Thyroid gland (tissue), 4 donors: ENCODE results near the gene TBRG1. TPM values are rescaled to one million over a fixed set of nuclear protein-coding genes. Genes with fewer than 3 reads are reported as not detected.
A peak's percentile ranks its signal among the peaks of the same experiment; 100 is the strongest.

Source experiments
- DNase-seq, 2 donors: peaks; one replicate each; pipeline ENCODE4 v3.0.0-alpha.2; 2019
- H3K27ac ChIP-seq, 3 donors: fragments of 200-600 bp; sonication (generic); 1 replicate in 2 of 3; 2 replicates in 1 of 3; pipeline ENCODE4 v1.5.1; 2016 to 2019; ENCODE audit warnings: mild to moderate bottlenecking in 1 of 3, moderate library complexity in 1 of 3
- H3K27me3 ChIP-seq: fragments of 200-600 bp; sonication (generic); one replicate; pipeline ENCODE4 v1.5.1; 2019
- H3K36me3 ChIP-seq, 2 donors: fragments of 200-600 bp; sonication (generic); one replicate each; pipeline ENCODE4 v1.5.1; 2016 to 2019
- H3K4me1 ChIP-seq, 2 donors: fragments of 200-600 bp; sonication (generic); one replicate each; pipeline ENCODE4 v1.5.1; 2017 to 2019
- H3K4me3 ChIP-seq, 3 donors: fragments of 200-600 bp; sonication (generic); replicated peaks in 1 of 3; 1 replicate in 2 of 3; 2 replicates in 1 of 3; pipeline ENCODE4 v1.5.1; 2016; ENCODE audit warnings: mild to moderate bottlenecking in 1 of 3
- H3K9me3 ChIP-seq: fragments of 200-600 bp; sonication (generic); one replicate; pipeline ENCODE4 v1.5.1; 2017
- POLR2A ChIP-seq, 2 donors: fragments of 450-650 bp; IDR thresholded peaks; one replicate each; pipeline ENCODE4 v1.6.1; 2017; ENCODE audit warnings: antibody characterized with exemption in 2 of 2, mild to moderate bottlenecking in 2 of 2, moderate library complexity in 1 of 2
- WGBS, 2 donors: methylation state at CpG; one replicate each; pipeline ENCODE4 v1.1.5; 2017; 5-methylcytosine and 5-hydroxymethylcytosine counted together
- intact Hi-C: fragments of 100-400 bp; cut with DNase I; formaldehyde crosslinking; loops from one replicate; pipeline ENCODE4 v1.15.1; 2023
- total RNA-seq, 4 donors: library from RNA; depleted of rRNA; stranded (reverse); fragments of >200 nt; gene quantifications; one replicate each; pipeline ENCODE4 v1.2.3, GENCODE V29; 2016
- TF ChIP-seq, protein P1 (sequence below), 6 experiments: fragments of 200-600 bp in 3 of 6; fragments of 450-650 bp in 3 of 6; sonication (generic) in 3 of 6; IDR thresholded peaks; one replicate each; pipeline ENCODE4 v1.5.1; 2016 to 2019; ENCODE audit warnings: antibody characterized with exemption in 6 of 6, mild to moderate bottlenecking in 2 of 6, inconsistent platforms in 1 of 6, moderate library complexity in 1 of 6

The TBRG1 gene
- total RNA-seq, 4 donors from 2014 or later = 34.7 to 59.8 (median 46.3) TPM

DNA sequence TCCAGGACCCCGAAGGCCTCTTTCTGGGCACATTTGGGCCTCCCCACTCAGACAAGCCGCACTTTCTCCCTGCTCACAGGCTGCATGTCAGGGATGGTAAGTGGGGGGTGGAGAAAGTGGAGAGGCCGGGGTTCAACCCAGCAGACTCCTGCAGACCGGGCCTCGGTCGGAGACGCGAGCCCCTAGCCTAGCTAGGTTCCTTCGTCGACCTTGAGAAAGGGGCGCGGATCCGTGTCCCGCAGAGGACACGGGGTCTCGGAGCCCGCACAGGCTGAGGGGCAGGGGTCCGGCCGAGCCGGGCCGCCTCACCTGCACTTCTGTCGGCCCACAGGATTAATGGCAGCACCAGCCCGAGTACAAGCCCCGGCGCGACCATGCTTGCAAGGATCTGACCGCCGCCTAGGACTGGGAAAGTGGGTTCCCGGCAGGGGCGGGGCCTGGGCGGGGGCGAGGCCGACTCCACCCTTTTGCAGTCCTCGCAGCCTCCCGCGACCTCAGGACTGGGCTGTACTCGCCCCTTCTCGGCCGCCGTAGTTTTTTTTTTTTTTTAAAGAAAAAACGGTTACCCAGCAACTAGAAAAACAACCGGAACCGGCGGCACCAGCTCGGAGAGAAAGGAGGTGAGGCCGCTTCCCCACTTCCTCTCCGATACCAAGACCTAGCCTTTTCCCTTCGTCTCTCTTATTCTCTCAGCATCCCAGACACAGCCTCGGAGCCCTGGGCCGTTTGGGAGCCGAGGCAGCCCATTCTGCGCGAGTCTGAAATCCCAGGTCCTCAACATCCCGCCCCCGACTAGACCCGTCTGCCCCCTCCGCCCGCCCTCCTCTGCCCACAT is 50.9 kb downstream of the TBRG1 start, which contains the start of the genes SIAE and SPA17:
SIAE (minus strand) TSS at position 407 of the 835 bp plus-strand sequence; CDS start at position 376, 31 bp downstream.
SPA17 (plus strand) TSS at position 572 of the 835 bp plus-strand sequence. CDS start 1,361 bp downstream, outside the sequence.
- intact Hi-C loops = loop anchor here (5.0 kb wide), 2 partner anchors 69 to 89 kb away; partner anchors contain the start of gene ESAM

DNA sequence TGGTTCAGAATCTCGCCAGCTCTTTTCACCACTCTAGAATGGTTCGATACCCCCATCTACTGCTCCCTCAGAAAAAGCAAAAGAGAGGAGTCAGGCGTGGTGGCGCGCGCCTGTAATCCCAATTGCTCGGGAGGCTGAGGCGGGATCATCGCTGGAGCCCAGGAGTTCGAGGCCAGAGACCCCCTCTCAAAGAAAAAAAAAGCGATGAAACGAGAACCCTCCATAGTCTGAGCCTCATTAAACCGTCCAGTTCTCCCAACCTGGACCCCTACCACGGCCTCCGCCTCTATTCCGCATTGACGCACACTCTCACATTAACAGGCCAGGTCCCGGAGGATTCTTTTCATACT is 51.5 kb downstream of the TBRG1 start:
- H3K27ac ChIP-seq = peak overlapping the region; percentile 75 to 89 (median 87)
- WGBS, 2 donors = 30% methylated on average over 18 of the region's 18 CpGs
- no peaks in the 10 kb centered on the region for H3K9me3 ChIP-seq
- no peaks in the 10 kb centered on the region for H3K27me3 ChIP-seq
- intact Hi-C loops = loop anchor here (5.0 kb wide), 2 partner anchors 68 to 88 kb away; partner anchors contain the start of gene ESAM
- TF ChIP-seq, protein P1, sequence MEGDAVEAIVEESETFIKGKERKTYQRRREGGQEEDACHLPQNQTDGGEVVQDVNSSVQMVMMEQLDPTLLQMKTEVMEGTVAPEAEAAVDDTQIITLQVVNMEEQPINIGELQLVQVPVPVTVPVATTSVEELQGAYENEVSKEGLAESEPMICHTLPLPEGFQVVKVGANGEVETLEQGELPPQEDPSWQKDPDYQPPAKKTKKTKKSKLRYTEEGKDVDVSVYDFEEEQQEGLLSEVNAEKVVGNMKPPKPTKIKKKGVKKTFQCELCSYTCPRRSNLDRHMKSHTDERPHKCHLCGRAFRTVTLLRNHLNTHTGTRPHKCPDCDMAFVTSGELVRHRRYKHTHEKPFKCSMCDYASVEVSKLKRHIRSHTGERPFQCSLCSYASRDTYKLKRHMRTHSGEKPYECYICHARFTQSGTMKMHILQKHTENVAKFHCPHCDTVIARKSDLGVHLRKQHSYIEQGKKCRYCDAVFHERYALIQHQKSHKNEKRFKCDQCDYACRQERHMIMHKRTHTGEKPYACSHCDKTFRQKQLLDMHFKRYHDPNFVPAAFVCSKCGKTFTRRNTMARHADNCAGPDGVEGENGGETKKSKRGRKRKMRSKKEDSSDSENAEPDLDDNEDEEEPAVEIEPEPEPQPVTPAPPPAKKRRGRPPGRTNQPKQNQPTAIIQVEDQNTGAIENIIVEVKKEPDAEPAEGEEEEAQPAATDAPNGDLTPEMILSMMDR (IDR thresholded peaks at IDR 0.05) = no peak
- no peak for TF ChIP-seq POLR2A (IDR thresholded peaks at IDR 0.05)
- no peak for DNase-seq
- no peaks in the 10 kb centered on the region for H3K36me3 ChIP-seq
- peak overlapping the region; percentile 31 to 69 (median 61) for H3K4me3 ChIP-seq
- H3K4me1 ChIP-seq = peaks cover 18 to 25% of the 10 kb centered on the region in 2 donors

More for the DNA sequence above, 50.9 kb downstream of the TBRG1 start, which contains the start of the genes SIAE and SPA17:
- peak within 1 kb of the TSS; percentile 75 to 89 (median 87) for H3K27ac ChIP-seq
- H3K36me3 ChIP-seq = no peaks in the 10 kb centered on the region
- H3K27me3 ChIP-seq = no peaks in the 10 kb centered on the region
- peak within 1 kb of the TSS; percentile 31 to 69 (median 62) for H3K4me3 ChIP-seq
- peaks cover 18 to 25% of the 10 kb centered on the region in 2 donors for H3K4me1 ChIP-seq
- peak; percentile 30 to 87 for TF ChIP-seq POLR2A (IDR thresholded peaks at IDR 0.05)
- TF ChIP-seq, protein P1 (IDR thresholded peaks at IDR 0.05) = no peak
- WGBS, 2 donors = 0 to 1% methylated on average over 33 to 57 of the region's 58 CpGs
- peak; percentile 96 to 97 for DNase-seq
- H3K9me3 ChIP-seq = no peaks in the 10 kb centered on the region

DNA sequence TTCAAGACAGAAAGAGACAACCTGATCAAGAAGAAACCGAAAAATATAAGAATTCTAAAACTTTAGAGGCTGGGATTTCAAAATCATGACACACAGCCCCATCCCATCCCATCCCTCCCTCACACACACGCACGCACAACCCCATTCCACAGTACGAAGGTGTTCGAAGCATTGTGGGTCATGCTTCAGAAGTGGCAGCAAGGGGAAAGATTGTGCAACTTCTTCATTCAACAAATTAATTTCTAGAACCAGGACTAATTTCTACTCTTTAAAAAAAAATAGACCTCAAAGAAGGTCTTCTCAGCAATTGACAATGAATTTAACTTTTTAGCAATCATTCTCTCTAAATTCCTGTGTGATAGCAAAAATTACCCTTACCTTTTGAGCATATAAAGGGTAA is 51.9 kb downstream of the TBRG1 start:
- H3K27ac ChIP-seq = peak overlapping the region in 1 of 3 donors; percentile 87
- H3K4me3 ChIP-seq = peak overlapping the region in 2 of 3 donors; percentile 31 to 69
- WGBS, 2 donors = 90 to 93% methylated on average over 5 of the region's 5 CpGs
- H3K4me1 ChIP-seq = peaks cover 18 to 21% of the 10 kb centered on the region in 2 donors
- H3K27me3 ChIP-seq = no peaks in the 10 kb centered on the region
- no peaks in the 10 kb centered on the region for H3K9me3 ChIP-seq
- no peak for DNase-seq
- no peaks in the 10 kb centered on the region for H3K36me3 ChIP-seq
- intact Hi-C loops = loop anchor here (5.0 kb wide), 2 partner anchors 68 to 88 kb away; partner anchors contain the start of gene ESAM
- TF ChIP-seq, protein P1 (IDR thresholded peaks at IDR 0.05) = no peak

GRCh38 chr11:124676386-124676785 is 53.7 kb downstream of the TBRG1 start:
- Histone ChIP-seq H3K27me3 (no peaks in the 10 kb centered on the region), H3K27ac (peak overlapping the region; percentile 36 to 68 (median 37)), H3K4me3 (no peak overlapping the region), H3K9me3 (no peaks in the 10 kb centered on the region), H3K4me1 (peaks cover 18 to 20% of the 10 kb centered on the region in 2 donors), H3K36me3 (no peaks in the 10 kb centered on the region)
- TF ChIP-seq, protein P1 (IDR thresholded peaks at IDR 0.05) = no peak
- TF ChIP-seq POLR2A (IDR thresholded peaks at IDR 0.05) = no peak
- 43 to 44% methylated on average over 2 of the region's 2 CpGs for WGBS, 2 donors
- DNase-seq = peak; percentile 30 to 38
- intact Hi-C loops = no loop called here

DNA sequence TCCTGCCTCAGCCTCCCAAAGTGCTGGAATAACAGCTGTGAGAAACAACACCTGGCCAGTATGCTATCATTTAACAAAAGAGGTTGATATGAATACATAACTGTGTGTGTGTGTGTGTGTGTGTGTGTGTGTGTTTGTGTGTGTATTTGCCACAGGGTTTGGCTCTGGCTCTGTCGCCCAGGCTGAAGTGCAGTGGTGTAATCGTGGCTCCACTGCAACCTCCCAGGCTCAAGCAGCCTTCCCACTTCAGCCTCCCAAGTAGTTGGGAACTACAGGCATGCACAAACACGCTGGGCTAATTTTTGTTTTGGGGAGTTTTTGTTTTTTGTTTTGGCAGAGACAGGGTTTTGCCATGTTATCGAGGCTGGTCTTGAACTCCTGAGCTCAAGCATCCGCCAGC is 55.8 kb downstream of the TBRG1 start:
- H3K4me1 ChIP-seq = peaks cover 6 to 14% of the 10 kb centered on the region in 2 donors
- H3K9me3 ChIP-seq = no peaks in the 10 kb centered on the region
- WGBS, 2 donors = 90 to 92% methylated on average over 5 of the region's 5 CpGs
- no peaks in the 10 kb centered on the region for H3K36me3 ChIP-seq
- intact Hi-C loops = no loop called here
- DNase-seq = no peak
- TF ChIP-seq, protein P1 (IDR thresholded peaks at IDR 0.05) = no peak
- no peak for TF ChIP-seq POLR2A (IDR thresholded peaks at IDR 0.05)
- no peaks in the 10 kb centered on the region for H3K27me3 ChIP-seq
- no peak overlapping the region for H3K27ac ChIP-seq
- no peak overlapping the region for H3K4me3 ChIP-seq
